ENCODE data around the gene CGB8.

- TF ChIP-seq ZNF274 (IDR thresholded peaks at IDR 0.05; ENCODE audit: low read depth, low read length) = no peak
- TF ChIP-seq YY1 (IDR thresholded peaks at IDR 0.05; ENCODE audit: insufficient read depth, insufficient read length) = no peak
- no peak for TF ChIP-seq SUZ12 (IDR thresholded peaks at IDR 0.05; ENCODE audit: extremely low read depth, insufficient read depth, insufficient read length)
Measured at GRCh38 chr19:49042177-49042576, 6.7 kb downstream of the CGB8 start.

Data from NT2/D1 (cell line).